HG03460 (cell line): Measurements from ENCODE around the gene DPEP1.
"Not testable (repeated sequence)": the region's sequence is repeated elsewhere in the genome, so short reads cannot be mapped to it uniquely, and the experiment has no call there.

ENCODE experiments used
- ATAC-seq: cut with Tn5 transposase; IDR thresholded peaks from one replicate; pipeline ENCODE4 v1.9.1; 2021; ENCODE audit not compliant: unreplicated experiment

Gene DPEP1

DNA sequence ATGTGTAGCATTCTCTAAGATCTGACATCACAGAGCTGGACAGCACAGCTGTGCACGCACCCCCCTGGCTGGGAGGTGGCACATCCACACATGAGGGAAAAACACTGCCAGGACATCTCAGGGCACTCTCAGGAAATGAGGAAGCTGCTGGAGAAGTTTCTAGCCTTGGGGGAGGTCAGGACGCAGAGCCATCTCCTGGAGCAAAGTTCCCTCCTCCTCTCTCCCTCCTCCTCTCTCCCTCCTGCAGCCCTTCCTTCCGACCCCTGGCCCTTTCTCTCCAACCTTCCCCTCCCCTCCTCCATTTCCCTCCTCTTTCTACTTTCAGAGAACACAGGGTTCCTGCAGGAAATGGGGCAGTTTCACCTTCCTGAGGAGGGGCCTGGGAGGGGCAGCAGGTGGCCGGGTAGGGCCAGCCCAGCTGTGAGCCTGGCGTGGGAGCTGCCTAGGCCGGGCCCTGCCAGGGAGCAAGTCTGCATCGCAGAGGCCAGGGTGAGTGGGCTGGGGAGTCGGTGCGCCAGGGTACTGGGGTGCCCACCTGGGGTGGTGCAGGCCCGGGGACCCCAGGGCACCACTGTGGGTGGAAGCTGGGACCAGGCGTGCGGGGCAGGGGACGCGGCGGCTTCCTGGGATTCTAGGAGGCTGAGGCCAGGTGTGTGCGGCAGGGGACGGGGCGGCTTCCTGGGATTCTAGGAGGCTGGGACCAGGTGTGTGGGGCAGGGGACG is at the start of gene DPEP1:
Gene DPEP1 (plus strand): TSS at position 412 of the 723 bp plus-strand sequence. CDS start 16,769 bp downstream, outside the sequence.
- ATAC-seq, result no peak

DNA sequence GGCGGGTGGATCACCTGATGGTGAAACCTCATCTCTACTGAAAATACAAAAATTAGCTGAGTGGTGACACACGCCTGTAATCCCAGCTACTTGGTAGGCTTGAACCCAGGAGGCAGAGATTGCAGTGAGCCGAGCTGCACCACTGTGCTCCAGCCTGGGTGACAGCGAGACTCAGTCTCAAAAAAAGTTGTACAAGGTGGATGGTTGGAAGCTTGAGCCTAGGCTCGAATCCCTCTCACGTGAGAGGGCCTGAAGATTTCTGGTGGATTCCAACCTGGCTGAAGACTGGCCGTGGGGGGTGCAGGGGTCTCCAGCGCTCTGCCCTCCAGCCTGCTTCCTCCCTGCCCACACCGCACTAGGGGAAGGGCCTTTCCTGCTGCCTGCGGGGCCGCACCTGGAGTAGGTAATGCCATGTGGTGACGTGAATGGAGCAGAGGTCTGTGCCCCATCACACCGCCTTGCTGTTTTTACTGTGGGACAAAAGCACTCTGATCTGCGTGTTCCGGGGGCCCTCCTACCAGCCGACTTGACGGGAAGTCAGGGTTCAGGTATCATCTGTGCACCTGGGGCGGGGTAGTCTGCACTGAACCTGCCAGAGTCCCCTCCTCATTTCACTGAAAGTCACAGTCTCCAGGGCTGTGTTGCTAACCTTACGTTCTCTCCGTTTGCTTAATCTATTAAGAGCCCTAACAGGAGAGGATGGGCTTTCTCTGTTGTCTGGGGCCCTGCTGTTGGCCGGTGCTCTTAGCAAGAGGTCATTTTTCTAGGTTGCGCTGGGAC is 48.8 kb upstream of the DPEP1 start:
- ATAC-seq, result no peak

DNA sequence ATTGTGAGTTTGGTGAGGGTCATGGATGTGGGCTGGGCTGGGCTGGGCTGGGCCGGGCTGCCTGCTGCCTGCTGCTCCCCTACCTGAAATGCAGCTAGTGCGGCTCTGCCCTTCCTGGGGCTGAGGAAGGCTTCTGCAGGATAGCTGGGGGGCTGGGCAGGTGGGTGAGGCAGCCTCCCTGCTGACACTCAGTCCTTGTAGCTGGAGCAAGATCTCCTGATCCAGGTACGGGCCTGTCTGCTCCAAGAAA is 48.3 kb upstream of the DPEP1 start:
- no peak for ATAC-seq

DNA sequence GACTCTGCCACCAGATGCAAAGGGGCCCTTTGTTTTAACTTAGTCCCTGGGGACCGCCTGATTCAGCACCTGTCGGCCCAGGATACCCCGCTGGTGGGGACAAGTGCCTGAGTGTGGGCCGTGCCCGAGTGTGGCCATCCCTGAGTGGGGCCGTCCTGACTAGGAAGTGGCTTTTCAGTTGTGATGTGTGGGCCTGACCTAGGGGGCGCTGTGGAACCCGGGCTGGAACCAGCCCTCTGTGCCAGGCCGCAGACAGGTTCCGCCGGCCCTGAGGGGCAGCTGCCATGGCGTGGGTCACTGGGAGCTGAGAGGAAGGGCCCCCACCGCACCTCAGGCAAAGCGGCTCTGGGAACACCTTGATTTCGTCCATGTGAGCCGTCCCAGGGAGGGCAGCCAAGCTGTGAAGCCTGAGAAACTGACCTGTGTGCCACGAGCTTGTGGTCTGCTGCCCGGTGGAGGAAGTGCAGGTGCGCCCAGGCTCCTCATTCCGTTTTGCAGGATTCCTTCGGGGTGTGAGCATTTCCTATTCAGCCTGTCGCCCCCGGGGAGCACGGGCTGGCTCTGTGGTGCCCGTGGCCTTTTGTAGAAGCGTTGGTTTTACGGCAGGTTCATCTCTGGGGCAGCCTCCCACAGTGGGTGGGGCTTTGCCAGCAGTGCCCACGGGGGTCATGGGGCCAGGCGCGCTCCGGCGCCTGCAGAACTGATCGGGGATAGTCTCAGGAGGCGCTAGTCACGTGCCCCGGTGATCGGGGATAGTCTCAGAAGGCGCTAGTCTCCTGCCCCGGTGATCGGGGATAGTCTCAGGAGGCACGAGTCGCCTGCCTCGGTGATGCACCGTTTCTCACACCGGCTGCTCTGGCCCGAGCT is 47.7 kb upstream of the DPEP1 start:
- ATAC-seq, result no peak

DNA sequence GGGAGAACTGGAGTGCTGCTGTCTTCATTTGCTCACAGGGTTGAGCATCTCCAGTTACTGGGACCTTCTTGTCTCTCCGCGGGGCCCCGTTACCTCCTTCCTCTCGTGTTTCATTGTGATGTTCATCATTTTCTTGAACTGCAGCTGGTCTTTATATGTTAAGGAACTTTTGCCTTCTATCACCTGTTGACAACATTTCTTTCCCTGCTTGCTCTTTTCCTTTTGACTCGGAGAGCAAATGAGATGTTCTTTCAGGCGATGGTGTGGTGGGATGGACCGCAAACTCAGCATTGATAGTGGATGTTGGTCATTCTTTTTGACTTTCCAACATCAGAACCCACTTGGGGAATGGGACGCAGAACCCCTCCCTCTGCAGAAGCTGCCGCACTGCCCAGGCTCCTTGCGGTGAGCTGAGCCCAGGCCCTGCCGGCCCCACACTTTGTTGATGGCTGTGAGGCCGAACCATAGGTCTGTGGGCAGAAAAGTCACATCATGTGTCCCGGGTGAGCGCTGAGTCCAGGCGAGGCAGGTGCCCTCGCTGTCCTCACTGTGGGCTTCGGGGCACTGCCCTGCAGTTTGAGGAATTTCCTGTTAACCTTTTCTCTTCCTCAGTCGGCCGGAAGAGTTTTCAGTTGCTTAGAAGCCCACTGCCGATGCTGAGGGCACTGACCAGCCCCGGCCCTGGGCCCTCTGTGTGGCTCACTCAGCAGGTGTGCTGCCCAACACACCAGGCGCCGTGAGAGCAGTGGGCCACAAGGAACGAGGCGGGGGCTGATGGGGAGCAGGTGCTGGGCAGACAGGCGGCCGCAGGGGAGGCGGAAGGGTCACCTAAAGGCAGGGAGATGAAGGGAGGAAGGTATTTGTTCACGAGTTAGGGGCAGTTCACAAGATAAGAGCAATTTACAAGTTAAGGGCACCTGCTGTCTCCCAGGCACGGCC is 45.5 kb upstream of the DPEP1 start:
- no peak for ATAC-seq

DNA sequence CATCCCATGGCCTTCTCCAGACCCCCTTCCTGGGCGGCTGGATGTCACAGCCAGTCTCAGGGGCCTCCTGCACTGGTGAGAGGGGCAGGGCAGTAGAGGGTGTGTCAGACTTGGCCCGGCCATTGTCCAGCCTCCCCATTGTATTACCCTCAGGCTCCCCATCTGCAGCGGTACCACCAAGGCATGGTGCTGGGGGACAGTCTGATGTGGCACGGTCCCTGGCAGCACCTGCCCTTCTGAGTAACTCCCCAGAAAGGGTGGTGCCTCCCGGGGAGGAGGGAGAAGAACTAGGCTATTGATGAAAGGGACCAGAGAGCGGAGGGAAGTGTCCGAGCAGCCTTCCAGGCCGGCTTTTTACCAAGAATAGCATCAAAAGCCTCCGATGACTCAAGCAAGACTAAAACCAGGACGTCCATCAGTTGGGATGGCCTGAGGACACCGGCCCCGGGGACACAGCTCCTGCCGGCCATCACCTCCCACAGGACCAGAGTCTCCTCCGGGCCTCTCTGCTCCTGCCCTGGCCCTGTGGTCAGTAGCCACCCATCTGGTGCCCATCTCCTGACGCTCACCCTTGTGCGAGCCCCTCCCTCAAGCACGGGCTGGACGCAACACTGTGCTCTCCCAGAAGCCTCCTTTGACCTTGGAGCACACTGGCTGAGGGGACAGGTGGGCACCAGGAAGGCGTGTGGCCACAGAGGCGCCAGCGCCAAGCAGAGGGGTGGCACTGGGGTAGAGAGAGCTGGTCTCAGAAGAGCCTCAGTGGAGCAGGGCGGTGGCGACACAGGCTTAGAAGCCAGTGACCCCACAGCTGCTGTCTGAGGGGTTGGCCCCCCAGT is 43.7 kb upstream of the DPEP1 start:
- ATAC-seq, result no peak

DNA sequence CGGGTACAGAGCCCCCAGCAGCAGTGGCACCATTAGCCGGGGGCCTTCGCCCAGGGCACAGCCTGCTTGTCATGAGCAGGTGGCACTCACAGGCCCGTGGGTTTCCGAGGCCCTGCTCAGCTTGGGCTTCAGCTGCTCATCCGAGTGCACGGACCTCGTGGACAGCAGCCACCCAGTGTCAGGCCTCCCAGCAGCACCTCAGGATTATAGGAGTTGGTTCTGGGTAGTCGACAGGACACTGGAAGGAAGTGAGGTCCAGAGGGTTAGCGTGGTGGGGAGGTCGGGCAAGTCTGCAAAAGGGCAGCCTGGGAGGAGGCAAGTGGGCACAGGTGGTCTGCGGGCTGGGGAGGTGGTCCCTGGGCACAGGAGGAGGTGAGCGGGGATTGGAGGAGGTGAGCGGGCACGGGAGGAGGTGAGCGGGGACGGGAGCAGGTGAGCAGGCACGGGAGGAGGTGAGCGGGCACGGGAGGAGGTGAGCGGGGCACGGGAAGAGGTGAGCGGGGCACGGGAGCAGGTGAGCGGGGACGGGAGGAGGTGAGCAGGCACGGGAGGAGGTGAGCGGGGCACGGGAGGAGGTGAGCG is 43.0 kb upstream of the DPEP1 start:
- ATAC-seq, result no peak

DNA sequence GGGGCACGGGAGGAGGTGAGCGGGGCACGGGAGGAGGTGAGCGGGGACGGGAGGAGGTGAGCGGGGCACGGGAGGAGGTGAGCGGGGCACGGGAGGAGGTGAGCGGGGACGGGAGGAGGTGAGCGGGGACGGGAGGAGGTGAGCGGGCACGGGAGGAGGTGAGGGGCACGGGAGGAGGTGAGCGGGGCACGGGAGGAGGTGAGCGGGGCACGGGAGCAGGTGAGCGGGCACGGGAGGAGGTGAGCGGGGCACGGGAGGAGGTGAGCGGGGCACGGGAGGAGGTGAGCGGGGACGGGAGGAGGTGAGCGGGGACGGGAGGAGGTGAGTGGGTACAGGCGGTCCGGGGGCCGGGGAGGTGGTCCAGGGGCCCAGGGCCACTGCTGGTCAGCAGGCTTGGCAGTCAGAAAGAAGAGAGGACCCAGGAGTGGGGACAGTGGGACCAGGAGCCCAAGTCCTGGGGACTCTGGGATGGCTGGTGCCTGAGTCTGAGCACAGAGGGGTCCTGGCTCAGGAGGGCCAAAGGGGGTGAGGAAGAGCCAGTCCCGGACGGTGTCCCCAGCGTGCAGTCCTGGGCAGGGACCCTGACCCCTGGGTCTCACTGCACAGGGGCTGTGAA is 42.4 kb upstream of the DPEP1 start:
- not testable (repeated sequence) for ATAC-seq

DNA sequence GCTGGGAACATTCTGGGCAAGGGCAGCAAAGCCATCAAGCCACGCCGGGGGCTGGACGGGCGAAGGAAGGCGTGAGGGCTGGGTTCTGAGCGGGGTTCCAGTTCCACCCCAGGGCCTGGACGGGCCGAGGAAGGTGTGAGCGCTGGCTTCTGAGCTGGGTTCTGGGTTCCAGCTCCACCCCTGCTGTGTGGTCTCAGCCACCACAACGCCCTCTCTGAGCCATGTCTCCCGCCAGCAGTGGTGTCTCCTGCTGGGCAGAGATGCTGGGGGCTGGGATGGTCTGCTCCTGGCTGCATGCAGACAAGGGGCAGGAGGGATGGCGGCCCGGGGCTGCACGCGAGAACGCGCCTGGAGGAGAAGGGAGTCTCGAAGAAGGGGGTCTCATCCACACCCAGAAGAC is 41.8 kb upstream of the DPEP1 start:
- no peak for ATAC-seq

DNA sequence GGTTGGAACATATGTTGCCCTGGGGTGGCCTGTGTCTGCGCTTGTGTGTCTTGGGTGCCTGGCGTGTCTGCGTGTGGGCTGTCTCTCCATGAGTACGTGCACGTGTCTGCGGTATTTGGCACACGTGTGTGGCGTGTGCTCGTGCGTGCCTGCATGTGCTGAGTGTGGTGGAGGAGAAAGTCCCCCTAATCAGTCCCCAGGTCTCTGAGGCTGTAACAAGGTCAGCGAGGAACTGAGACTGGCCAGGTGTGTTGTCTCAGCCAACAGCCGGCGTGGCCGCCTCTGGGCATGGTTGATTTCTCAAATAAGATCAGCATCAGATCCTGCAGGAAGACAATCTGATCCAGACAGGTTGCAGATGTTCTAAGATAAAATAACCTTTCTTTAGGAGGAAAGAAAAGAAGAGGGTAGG is 41.4 kb upstream of the DPEP1 start:
- no peak for ATAC-seq

DNA sequence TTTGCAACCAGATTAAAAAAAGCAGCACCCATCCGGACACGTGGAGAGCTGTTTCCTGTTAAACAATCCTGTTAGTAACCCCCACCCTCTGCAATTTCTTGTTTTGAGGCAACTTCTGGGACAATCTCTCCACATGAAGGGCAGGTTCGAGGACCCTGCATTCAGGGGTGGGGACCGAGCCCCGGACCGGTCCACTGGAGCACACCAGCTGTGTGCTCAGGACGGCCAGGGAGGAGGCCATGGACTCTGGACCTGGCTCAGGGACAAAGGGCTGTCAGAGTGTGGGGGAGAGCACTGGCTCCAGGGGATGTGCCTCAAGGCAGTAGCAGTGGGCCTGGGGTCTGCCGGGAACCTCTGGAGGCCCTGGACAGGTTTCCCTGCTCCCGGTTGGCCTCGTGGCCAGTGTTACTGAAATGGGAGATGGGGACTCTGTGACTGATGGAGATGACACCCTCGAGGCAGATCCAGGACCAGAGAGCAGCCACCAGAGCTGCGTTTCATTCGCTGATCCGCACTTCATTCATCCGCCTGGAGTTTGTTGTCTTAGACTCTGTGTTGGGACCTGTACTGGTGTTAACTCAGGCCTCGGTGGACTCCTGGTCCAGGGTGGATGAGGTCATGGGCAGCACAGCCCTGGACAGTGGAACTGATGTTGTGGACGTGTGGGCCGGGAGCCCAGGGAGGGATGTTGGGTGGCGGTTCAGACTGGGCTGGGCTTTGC is 40.8 kb upstream of the DPEP1 start:
- ATAC-seq, result no peak

DNA sequence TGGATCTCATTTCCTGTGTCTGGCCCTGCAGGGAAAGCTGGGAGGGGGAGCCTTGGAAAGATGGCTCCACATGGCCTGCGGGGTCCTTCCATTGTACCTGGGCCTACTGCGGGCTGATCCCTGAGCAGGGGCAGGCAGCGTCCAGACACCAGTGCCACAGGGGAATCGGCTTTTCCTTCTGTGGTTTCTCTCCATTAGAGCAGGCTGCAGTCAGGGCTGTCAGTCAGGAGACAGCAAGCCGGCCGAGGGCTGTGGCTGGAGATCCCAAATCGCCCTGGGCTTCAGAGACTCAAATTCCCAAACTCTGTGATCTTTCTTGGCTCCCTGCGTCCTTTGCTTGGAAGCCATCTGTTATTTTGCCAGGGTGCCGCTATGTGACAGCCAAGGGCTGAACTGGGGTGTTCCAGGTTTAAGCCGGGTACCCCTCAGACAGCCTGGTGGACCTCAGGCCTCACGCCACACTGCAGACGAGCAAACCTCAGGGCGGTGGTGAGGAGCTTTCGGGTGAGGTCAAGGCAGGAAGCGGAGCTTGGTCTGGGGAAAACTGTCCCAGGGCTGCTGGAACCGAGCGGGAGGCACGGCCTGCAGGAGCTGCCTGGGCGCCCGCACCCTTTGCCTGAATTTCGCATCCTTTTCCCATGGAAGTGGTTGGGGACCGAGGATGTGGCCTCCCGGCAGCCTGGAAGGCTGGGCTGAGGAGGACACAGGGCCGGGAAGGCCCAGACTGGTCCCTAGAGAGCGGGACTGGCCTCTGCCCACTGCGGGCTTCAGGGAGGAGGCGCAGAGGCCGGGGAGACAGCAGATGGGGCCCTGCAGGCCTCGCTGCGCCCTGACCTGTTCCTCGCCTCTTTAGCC is 39.4 kb upstream of the DPEP1 start:
- no peak for ATAC-seq

DNA sequence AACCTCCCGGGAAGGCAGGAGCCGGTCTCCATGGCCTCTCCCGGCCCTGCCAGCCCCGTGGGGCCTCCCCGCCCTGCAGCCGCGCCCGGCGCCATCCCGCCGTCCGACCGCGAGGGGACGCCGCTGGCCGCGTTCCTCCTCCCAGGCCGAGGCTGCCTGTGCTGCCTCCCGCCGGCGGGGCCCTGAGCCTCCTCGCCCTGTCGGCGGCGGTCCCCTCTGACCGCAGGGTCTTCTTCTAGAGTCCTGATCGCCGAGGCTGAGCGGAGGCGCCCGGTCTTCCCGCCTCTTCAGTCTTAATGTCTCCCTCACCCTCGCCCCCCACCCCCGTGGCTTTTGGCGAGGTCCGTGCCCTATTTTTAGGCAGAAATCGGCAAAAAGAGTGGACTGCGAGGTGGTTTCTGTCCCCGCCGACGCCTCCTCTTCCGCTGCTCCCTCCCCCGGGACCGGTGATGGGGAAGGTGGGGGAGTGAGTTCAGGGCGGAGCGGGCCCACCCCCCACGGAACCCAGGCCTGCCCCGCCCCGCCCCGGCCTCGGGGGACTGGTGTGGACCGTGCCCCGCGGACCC is 38.7 kb upstream of the DPEP1 start:
- no peak for ATAC-seq

DNA sequence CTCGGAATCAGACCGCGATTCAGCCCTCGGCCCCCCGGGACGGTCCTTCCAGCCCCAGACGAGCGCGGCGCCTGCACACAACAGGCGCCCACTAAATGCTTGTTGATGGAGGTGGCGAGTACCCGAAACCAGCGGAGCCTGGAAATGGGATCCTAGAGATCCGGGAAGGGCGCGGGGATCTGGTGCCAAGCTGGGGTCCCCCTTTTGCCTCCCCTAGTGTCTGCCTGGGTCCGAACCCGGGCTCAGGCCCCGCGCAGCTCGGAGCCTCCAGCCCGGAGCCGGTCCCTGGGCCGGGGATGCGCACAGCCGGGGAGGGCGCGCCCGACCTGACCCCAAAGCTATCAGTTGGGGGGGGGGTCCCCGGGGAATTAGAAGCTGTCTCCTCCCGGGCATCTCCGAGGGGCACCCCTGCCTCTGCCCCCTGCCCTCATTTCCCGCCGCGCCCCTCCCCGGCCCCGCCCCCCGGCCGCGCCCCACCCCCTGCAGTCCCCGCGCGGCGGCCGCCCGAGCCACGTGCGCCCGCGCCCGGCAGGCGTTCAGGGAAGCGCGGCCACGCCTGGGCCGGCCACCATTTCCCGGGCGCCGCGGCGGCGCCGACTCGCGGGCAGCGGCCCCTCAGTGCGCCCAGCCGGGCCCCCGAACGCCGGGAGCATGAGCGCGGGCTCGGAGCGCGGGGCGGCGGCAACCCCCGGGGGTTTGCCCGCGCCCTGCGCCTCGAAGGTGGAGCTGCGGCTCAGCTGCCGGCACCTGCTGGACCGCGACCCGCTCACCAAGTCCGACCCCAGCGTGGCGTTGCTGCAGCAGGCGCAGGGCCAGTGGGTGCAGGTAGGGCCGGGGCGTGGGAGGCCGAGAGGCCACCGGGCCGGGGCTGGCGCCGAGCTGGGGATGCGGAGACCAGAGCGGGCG is 37.9 kb upstream of the DPEP1 start, which contains the start of gene CPNE7:
Gene CPNE7 (plus strand): TSS at position 512 of the 906 bp plus-strand sequence. CDS start 140 bp downstream, at position 652.
- ATAC-seq, result no peak

DNA sequence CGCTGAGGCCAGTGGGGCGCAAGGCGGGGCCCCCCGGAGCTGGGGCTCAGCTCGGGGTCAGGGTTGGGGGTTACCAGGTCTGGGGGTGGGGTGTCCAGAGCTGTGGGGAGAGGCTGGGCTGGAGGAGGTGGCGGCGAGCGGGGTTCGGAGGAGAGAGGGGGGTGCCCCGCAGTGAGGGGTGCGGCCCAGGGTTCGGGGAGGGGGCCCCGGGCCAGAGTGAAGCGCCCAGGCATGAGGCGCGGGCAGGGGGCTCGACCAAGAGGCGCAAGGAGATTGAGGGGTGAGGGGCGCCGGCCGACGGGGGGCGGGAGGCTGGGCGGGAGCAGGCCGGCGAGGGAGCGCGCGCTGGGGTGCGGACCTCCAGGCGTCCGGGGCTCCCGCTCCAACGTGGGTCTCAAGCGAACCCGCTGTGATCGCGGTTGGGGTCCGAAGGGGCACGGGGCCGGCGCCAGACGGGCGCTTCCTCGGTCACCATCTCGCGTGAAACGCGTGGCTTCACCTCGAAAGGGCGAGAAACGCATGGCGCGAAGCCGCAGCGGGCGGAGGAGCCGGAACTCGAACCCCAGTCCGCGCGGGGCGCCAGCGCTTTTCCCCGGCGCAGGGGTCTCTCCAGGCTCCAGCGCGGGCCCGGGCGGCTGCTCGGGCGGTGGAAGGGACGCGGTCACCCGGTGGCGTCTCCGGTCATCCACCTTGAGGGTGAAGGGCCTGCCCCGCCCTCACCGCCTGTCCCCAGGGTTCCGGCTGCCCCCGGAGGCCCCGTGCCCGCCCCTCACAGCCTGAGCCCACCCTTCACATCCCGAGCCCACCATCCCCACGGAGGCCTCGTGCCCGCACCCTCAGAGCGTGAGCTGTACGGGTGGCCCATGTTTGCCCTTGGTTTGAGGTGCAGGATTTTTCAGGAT is 37.0 kb upstream of the DPEP1 start:
- no peak for ATAC-seq
